Kidney tubule cell (primary cell): ENCODE results near the gene ROCK1.
"Not testable (repeated sequence)": the region's sequence is repeated elsewhere in the genome, so short reads cannot be mapped to it uniquely, and the experiment has no call there.

ENCODE experiments used
- DNase-seq: peaks from one replicate; pipeline ENCODE4 v3.0.0-alpha.2; 2018; ENCODE audit warnings: low spot score

The ROCK1 gene

DNA sequence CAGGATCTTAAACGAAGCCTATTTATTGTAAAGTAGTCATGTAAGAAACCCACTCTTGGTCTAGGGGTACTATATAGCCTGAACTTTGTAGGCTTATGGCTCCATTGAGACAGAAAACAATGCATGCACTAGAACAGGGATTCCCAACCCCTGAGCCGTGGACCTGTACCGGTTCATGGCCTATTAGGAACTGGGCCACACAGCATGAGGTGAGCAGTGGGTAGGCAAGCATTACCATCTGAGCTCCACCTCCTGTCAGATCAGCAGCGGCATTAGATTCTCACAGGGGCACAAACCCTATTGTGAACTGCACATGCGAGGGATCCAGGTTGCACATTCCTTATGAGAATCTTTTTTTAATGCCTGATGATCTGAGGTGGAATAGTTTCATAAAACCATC lies 59.2 kb downstream of the ROCK1 start:
- DNase-seq = no peak

DNA sequence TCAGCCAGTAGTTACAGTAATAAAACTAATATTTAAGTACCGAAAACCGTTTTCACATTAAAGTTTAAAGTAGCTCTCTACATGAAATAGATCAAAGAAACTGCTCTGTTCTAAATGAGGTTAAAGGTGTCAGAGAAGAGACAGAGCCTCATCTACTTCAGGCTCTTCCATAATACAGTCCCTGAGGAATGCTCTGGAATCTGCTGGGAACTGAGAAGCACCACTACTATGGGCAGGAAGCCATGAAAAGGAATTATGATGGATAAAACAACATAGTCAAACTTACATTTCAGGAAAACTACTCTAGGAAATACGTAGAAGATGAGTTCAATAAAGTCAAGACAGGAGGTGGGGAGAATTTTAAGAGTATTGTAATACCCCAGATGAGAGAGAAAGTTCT lies 60.0 kb downstream of the ROCK1 start:
- no peak for DNase-seq

DNA sequence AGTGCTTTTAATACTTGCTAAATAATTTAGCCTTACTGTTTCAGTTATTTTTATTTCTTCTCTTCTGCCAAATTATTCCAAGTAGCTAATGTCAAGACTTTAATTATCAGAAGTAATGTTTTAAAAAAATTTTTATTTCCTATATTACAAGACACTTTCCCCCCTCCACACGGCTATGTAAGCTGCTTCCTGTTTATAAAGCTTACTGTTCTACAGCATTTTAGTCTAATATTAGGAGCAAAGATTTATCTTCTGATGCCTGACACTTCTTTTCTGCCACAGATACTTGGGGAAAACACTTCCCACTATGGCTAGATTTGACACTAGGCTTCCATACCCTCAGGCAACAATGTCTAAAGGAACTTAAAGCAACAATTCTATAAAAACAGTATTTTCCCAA lies 62.3 kb downstream of the ROCK1 start:
- DNase-seq = no peak

DNA sequence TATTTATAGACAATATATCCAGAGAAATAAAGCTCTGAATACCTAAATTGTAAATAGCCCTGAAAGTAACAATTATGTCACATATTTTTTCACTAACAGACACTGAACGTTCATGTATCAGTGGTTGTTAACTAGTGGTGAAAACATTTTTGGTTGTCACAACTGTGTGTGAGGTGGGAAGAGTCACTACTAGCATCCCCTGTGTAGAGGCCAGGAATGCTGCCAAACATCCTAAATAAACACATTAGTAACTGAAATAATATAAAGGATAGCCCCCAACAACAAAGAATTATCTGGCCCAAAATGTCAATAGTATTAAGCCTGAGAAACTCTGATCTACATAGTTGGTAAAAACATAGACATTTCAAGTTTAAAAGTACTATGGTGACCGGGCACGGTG lies 64.5 kb downstream of the ROCK1 start:
- DNase-seq = no peak

DNA sequence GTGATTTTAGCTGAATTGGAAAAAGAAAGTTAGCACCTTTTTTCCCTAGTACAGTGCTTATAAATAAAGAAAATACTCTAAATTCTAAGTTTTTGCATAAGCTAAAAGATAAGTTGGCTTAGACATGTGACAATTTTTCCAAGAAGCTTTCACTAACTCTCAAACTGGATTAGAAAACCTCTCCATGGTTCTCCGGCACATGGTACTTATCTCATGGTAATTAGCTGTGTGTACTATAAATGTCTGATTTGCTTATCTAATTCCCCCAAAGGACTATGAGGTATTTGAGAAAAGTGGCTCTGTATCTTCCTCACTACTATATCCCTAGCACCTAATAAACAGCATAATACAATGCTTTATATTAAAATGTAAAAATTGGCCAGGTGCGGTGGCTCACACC lies 71.1 kb downstream of the ROCK1 start:
- no peak for DNase-seq

DNA sequence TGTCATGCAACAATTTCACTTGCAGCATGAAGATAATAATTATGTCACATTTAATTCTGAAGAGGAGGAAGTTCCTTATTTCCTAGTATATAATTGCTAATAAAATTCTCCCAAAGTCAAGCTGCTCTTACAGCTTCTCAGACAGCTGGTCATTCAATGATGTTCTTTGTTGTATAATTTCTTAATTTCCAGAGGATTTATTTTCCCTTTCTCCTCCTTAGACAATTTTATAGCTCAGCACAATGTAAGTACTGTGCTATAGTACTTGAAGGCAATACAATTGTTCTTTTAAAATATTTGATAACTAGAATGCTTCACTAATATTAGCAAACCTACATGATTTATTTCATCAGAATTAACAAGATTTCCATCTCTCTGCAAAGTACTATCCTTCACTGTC lies 73.4 kb downstream of the ROCK1 start:
- no peak for DNase-seq

DNA sequence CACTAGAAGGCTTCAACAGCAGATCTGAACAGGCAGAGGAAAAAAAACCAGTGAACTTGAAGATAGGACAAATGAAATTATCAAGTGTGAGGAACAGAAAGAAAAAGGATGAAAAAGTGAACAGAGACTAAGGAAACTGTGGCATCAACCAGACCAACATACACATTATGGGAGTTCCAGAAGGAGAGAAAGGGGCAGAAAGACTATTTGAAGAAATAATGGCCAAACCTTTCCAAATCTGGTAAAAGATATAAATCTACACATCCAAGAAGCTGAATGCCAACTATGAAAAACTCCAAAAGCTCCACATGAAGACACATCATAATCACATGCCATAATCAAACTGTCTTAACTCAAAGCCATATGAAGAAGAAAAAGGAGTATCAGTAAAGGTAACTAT lies 79.8 kb downstream of the ROCK1 start:
- DNase-seq = no peak

DNA sequence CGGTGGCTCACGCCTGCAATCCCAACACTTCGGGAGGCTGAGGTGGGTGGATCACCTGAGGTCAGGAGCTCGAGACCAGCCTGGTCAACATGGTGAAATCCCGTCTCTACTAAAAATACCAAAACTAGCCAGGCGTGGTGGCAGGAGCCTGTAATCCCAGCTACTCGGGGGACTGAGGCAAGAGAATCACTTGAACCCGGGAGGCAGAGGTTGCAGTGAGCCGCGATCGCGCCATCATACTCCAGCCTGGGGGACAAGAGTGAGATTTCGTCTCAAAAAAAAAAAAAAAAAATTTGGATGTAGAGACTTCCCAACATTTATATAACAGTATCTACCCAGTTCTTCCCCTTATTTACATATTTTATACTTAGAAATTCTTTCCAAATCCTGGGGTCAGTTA lies 93.4 kb downstream of the ROCK1 start:
- DNase-seq = not testable (repeated sequence)

DNA sequence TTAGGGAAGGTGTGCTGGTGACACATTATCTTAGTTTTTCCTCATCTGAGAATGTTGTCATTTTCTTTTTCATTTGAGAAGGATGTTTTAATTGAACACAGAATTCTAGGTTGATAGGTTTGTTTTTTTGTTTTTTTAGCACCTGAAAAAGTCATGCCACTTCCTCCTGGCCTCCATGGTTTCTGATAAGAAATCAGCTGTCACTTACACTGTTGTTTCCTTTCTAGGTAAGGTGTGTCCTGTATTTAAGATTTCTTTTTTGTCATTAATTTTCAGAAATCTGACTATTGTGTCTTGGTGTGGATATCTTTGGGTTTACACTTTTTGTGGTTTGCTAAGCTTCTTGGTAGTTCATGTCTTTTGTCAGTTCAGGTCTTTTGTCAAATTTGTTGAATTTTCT lies 99.3 kb downstream of the ROCK1 start:
- DNase-seq = no peak

DNA sequence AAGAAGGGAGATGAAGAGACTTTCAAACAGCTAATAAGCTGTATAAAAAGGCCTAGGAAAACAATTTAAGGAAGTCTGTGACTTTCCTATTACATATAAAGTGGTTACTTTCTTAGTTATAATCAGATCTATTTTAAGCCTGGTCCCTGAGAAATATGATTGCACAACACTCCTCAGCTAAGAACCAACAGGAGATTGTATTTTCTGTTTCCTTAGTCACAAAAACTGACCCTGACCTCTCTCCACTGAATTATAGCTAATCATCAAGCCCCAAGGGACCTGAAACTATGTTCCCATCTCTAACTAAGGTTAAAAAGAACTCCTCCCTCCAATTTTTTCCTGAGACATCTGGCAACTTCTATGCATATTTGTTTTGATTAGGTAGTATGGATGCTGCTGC lies 106.9 kb downstream of the ROCK1 start:
- DNase-seq = peak; percentile 25

DNA sequence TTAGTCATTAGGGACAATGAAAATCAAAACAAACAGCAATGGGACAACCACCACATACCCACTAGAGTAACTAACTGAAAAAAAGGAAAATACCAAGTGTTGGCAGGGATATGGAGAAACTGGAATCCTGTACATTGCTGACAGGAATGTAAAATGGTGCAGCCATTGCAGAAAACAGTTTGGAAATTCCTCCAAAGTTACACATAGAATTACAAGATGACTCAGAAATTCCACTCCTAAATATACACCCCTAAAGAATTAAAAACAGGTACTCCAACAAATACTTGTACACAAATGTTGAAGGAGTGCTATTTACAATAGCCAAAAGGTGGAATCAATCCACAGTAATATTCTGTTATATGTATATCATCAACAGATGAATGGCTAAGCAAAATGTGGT lies 110.9 kb downstream of the ROCK1 start:
- DNase-seq = peak; percentile 9

DNA sequence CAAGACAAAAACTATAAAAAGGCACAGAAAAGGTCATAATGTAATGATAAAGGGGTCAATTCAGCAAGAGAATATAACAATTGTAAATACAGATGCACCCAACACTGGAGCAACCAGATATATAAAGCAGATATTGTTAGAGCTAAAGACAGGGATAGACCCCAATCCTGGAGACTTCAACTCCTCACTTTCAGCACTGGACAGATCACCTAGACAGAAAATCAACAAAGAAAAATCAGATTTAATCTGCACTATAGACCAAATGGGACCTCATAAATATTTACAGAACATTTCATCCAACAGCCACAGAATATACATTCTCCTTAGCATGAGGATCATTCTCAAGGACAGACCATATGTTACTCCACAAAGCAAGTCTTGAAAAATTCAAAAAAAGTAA lies 114.2 kb downstream of the ROCK1 start:
- DNase-seq = no peak

DNA sequence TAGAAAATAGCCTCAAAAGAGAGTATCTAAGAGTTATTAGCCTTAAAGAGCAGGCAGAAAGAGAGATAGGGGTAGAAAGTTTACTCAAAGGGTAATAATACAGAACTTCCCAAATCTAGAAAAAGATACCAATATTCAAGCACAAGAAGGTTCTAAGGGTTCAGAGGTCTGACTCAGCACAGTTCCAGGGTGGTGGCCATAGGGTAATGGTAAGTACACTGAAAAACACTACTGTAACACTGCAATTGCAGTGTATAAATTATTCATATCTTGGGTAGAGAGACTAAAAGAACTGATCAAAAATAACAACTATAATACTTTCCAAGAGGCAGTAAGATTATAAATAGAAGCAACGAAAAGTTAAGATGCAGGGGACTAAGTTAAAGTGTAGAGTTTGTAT lies 115.2 kb downstream of the ROCK1 start:
- no peak for DNase-seq

DNA sequence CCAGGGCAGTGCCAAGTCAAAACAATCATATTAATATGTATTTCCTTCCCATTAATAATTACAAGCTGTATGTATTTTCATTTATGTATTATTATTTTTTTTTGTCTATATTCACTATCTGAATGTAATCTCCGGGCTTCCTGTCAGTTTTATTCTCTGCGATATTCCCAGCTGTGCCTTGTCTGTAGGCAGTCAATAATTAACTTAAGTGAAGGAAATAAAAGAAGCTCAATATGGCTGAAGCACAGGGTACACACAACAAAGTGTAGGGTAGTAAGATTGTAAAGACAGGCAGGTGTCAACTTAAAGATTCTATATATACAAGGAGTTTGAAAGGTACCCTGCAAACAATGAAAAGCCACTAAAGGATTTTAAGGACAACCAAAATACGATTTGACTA lies 122.9 kb downstream of the ROCK1 start:
- DNase-seq = peak; percentile 17

DNA sequence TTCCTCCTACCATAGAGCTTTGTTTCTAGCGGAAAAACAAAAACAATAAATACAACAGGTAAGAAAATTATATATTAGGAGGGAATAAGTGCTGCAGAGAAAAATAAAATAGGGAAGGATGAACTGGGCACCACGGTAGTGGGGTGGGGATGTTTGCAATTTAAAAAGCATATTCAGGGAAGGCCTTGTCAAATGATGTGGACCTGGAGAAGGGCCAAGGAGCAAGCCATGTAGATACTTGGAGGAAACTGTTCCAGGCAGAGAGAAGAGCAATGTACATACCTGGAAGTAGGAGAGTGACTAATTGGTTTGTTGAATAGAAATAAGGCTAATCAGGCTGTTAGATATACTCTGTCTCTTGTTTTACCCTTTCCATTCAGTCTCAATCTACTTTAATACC lies 136.5 kb downstream of the ROCK1 start:
- no peak for DNase-seq

DNA sequence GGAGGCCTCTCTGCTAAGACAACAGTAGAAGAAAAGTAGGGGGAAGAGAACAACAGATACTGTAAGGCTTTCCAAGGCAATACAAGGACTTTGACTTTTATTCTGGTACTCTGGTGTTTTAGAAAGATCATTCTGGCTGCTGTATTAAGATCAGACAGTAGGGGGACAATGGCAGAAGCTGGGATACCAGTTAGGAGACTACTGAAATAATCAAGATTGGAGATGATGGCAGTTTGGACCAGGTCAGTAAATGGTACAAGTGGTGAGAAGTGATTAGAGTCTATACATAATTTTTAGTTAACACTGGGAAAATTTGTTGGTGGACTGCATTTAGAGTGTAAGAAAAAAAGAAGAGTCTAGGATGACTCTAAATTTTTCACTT lies 139.7 kb downstream of the ROCK1 start:
- DNase-seq = peak; percentile 19

DNA sequence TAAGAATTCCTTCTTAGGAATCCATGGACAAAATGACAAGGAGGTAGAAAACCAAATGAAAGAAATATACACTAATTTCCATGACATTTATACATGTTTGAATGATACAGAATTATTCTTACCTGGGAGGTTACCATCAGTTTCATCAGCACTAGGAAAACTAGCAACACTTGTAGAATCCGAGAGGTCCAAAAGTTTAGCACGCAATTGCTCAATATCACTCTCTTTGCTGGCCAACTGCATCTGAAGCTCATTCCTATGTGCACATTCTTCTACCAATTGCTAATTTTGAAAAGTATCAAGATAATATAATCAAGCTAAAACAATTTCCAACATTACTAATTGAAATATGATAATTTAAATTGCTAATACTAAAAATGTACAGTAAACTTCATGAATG lies 144.8 kb downstream of the ROCK1 start:
- no peak for DNase-seq

DNA sequence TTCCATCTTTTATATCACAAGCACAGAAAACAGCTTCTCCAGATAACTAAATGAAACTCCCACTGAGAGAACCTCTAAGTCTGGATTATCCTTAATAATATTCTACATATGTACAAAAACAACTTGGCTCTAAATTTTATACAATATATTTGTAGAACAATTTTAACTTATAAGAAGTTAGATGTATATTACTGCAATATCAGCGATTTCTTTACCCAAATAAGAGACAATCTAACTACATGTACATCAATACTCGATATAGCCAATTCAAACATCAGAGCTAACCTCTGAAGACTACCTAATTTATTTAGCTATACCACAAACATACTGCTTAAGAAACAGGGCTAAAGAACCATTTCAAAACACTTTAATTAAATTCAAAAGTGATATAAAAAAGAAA lies 148.6 kb downstream of the ROCK1 start:
- DNase-seq = no peak

DNA sequence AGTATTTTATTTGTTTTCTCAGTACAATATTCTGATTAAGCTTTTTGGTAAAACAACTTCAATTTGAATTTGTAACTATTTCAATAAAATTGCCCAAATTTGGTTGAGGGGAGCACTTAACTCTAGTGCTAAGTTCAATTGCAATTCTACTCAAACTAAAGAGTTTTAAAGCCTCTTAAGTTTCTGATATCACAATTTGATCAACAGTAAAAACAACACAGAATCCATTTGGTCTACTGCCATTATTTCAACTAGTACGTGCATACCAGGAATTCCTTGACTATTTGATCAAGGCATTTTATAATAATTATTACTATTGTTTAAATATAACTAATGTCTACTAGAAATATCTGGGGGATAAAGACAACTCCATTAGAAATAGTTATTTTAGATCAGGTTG lies 150.9 kb downstream of the ROCK1 start:
- no peak for DNase-seq

DNA sequence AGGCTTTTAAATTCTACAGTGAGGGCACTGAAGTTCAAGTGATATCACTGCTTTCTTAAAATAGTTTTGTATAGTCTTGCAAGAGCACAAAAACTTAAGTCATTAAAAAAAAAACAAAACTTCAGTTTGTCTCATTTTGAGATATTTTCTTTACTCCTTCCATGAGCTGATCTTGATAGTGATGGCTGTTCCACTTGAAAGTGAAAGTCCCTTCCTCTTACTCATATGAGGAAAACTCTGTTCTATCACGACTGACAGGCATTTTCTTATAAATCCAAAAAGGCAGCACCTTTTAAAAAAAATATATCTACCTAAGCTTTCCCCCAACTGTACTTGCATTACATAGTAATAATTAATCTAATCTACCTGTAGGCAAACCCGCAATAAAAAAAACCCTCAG lies 160.8 kb downstream of the ROCK1 start:
- not testable (repeated sequence) for DNase-seq
